DMS53 treated with DMSO at 0.1 percent for 48 hours (cell line): ENCODE results near the gene RSU1.

Experiments
- DNase-seq: peaks from one replicate; lab custom pipeline; 2025; ENCODE audit not compliant: unreplicated experiment; lab: John Stamatoyannopoulos, UW

RSU1 gene

DNA sequence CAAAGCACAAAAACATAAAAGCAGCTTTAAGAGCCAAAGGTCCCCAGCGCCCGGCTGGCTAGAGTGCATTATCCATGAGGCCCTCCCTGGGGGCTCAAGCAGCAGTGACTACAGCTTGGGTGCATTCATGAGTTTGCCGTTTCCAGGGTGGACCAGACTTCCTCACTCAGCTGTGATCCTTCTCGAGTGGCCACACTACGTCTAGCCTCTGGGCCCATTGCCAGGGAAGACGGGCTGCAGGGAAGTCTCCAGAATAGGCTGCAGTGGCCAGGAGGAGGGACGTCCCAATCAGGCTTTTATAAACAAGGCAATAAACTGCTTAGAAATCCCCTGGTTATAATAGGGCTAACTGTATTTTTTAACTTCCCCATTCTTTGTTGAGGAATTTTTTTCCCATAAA, 206.2 kb downstream of the RSU1 start:
- no peak for DNase-seq

DNA sequence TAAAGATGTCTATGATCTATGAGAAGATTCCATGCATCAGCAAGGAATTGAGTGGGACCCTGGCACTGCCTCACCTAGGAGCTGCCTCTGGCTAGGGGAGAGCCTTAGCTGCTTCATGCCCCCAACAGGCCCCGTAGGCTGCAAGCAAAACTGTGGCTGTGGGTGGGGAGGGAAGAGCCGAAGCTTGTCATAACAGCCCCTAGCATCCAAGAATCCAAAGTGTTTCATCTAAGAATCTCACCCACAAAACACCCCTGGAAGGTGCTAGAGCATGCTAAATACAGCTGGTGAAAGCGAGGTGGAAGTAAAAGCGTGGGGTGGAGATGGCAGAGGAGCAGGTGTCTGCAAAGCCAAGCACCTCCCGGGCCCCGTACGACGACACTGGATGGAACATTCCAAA, 208.0 kb downstream of the RSU1 start:
- no peak for DNase-seq

DNA sequence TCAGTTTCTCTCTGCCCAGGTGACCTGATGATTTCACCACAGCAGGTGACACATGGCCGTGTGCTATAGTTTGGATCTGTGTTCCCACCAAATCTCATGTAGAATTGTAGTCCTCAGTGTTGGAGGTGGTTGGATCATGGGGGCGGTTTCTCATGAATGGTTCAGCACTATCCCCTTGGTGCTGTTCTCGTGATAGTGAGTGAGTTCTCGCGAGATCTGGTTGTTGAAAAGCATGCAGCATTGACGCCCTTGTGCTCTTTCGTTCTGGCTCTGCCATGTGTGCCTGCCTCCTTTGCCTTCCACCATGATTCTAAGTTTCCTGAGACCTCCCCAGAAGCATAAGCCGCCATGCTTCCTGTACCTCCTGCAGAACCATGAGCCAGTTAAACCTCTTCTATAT, 210.3 kb downstream of the RSU1 start:
- DNase-seq, result no peak

DNA sequence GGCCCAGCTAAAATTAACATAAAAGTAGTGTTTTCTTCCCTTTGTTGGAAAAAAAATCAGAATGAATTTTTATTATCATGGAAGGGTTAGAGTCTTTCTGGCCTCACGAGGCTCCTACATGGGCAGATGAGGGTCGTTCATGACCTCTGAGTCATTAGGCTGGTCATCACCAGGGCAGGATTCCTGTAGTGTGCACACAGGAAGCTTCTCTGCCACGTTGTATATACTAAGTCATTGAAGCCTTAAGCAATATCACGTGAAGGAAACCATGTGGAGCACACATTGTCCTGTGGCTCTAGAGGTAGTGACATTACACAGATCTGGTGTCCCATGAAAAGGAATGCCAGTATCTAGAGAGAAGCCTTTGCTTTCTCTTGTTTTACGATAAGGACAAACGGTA, 210.8 kb downstream of the RSU1 start:
- DNase-seq, result no peak

DNA sequence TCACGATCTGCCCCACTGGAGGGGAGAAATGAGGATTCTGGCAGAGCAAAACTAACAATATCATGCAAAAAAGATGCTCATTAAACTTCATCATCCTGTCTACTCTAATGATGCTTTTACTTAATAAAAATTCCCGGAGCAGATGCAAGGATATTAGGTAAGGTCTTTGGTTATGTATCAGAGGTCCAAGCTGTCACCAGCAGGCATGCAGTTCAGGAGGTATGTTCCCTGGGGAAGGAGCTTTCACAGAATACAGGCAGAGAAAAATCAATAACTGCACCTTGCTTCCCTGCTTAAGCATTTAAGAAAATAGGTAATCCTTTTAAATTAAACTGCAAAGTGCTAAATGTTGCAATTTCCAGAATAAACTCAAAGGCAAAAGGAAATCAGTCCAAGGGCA, 213.9 kb downstream of the RSU1 start:
- no peak for DNase-seq

DNA sequence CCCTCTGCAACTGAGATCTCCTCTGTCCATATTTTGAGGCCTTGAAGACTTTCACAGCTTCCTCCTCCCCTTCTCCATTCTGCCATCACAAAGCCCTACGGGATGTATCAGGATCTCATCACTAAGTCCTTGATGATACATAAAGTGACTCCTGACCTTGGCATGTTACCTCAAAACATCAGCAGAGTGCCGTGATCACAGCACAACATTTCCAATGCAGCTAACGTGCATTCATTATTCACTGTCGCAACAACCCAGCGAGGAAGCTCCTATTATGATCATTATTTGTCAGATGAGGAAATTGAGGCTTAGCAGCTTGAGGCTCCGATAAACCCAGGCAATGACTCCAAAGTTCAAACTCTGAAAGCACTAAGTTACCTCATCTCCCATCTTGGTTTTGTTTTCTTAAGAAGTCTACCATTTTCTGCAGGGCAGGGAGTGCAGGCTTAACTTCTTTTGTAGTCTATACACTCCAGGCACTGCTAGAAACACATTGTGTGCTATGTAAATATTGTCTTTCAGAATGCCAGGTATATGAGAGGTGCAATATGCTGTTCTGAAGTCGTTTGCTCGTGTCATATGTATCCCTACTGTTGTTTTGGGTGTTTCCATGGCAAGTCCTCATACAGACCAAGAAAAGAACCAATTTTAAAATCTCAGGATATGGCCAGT, 215.0 kb downstream of the RSU1 start:
- peak; percentile 48 for DNase-seq

DNA sequence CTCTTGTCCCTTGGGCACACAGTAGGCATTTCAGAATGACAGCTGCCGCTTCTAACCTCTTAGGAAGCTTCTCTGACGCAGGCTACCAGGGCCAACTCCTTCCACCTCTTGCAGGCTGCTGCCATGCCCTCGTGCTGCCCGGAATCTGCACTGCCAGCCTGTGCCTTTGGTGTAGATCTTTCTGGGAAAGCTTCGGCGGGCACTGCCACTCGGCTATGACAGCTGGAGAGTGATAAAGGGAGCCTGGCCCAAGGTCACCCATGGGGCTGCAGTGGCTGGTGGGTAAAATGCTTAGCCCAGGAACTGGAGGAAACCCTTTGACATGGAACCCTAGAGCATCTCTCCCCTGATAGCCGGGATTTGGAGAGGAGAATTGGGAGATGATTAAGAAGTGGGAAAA, 217.6 kb downstream of the RSU1 start:
- DNase-seq, result no peak

DNA sequence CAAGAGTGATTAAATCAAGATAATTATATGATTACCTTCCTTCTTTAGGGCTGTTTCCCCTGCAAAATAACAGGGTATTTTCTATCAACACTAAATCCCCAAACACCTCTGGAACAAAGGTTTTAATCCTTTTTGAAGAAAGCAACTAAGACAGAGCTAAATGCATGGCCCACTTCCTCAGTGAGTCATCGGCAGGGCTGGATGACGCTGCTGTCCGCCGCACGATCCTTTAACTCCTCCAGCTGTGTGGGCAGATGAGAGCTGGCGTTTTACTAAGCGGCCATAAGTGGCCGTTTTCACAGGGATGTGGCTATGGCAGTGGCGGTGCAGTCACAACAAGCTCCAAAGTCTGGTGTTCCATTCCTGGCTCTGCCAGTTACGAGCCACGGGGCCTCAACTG, 219.6 kb downstream of the RSU1 start:
- DNase-seq, result no peak

DNA sequence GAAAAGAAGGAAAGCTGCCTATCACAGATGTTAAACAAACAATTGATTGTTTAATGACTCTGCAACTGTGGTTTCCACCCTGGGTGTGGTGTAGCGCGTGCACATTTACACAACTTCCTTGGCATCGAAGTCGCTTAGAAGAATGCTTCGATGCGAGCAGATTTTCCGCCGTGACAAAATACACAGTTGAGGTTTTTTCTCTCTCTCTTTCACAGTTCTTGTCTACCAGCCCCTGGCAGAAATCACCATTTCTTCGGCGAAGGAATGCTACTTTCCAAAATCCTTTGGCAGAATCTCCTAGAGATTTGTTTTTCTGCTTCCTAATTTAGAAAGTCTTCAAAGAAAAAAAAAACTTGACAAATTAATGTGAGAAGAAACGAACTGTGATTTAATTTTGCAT, 224.8 kb downstream of the RSU1 start:
- no peak for DNase-seq

DNA sequence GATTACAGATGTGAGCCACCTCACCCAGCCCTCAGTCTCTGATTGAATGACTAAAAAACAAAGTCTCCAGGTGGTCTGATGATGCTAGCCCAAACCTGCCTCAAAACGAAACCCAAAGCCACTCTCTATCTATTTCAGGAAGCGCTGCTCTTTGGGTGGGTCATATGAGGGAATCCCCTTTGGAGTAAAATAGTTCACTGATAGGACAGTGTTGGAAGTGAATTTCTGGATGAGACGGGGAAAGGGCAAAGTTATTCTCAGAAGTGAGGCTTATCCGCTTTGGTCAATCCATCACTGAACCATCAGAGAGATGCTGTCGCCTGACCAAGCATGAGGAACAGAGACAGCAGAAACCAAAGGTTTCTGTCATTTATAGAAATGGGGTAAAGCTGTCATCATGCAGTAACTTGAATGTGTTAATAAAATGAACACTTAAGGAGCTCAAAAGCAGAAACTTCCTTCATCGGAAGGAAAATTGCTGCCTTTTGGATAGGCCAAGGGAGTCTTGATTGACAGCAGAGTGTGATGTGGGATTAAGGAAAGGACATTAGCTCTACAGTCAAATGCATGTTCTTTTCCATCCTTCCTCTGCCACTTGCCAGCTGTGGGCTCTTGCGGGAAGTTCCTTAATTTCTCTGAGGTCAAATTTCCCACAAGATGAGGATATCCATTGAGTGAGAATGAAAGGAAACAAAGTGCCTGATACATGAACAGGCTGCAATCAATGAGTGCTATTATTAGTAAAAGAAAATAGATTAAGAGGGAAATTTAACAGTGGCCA, 230.7 kb downstream of the RSU1 start:
- no peak for DNase-seq

DNA sequence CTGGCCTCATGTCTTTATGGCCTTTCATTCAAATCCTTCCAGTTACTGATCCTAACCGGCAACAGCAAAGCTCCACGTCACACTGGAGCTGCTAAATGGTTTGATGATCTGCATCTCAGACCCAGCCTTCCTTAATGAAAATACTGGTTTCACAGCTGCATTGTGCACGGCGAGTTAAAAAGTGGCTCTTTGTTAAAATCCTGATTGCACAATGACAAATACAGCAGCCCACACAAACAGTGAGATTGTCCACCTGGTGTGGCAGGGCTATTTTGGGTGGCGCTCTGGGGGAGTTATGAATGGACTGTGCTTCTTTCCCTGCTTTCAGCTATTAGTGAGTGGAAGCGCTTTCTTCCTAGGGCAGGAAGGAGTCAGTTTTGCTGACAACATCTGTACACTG, 232.1 kb downstream of the RSU1 start:
- DNase-seq, result no peak

DNA sequence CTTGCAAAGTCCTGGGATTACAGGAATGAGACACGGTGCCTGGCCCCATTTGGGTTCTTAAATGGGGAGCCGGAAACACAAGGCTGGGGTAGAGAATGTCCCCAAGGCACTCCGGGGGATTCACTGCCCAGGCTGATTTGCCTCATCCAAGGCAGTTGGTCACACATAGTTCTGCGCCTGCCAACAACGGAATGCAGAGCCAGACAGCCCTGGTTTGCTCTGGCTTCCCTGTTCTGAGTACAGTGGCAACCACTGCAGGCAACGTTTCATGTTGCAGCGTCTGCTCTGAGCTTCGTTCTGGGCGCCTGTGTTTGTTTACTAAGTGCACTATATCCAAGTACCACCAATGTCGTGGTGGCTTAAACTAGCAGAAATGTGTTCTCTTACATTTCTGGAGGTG, 233.8 kb downstream of the RSU1 start:
- DNase-seq, result no peak

DNA sequence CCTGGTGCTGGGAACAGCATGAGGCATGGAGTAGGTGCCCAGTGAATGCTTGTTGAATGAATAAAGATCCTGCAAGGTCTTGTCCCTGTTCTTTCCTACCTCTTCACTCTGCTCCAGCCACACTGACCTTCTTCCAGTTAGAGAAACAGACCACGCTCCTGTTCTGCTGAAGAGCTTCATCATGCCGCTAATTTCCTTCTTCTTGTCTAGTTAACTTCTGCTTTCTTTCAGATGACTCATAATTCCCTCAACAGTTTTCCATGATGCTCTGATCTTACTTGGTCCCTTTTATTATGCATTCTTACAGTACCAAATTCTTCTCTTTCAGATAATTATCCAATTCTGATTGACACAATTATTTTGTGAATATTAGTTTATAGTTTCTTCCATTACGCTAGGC, 236.0 kb downstream of the RSU1 start:
- DNase-seq, result no peak

DNA sequence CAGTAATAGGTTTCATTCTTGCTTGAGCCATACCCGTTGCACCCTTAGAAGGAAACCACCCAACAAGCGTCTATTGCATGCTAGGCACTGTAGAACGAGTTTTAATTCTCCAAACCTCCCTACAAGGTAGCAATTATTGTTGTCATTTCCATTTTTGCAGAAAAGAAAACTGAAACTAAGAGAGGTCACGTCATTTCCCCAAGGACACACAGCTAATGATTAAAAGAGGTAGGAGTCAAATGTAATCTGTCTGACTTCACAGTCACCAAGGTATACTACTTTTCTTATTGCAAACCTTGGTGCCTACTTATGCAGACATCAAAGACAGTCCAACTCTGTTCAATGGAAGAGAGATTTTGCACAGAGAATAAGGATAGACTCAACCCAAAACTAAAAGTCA, 246.5 kb downstream of the RSU1 start:
- no peak for DNase-seq

DNA sequence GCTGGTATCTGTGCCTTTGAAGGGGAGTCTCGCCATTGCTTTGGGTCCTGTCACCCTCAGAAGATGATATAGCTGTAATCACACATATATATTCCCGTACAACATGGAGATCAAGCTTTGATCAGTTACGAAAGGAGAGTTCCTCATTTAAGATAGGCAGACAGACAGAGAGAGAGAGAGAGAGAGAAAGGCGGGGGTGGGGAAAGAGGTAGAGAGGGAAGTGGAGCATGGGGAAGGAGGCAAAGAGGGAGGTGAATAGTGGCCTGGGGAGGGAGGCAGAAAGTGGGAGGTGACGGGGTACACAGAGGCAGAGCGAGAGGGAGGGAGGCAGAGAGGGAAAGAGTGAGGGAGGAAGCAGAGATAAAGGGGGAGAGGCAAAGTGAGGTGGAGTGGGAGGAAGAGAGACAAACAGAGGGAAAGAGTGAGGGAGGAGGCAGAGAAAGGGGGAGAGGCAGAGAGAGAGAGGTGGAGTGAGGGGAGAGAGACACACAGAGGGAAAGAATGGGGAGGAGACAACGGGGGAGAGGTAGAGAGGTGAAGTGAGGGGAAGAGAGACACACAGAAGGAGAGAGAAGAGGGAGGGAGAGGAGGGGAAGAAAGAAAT, 250.9 kb downstream of the RSU1 start:
- DNase-seq, result no peak

DNA sequence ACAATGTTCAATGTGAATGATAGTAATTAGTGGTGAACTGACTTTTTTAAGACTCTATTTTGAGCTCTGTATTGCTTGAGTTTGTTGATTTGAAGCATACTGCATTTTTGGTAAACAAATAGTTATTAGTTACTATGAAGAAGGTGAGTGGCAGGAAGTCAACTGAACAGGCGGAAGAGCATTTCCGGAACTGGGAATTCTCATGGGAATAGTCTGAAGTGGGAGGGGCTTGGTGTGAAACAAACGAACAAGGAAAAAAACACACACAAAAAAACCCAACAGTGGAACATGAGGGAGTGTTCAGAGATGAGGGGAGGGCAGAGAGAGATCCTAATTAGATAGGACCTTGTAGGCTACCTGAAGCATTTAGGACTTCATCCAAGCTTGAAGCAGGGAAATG, 251.6 kb downstream of the RSU1 start:
- DNase-seq, result no peak

DNA sequence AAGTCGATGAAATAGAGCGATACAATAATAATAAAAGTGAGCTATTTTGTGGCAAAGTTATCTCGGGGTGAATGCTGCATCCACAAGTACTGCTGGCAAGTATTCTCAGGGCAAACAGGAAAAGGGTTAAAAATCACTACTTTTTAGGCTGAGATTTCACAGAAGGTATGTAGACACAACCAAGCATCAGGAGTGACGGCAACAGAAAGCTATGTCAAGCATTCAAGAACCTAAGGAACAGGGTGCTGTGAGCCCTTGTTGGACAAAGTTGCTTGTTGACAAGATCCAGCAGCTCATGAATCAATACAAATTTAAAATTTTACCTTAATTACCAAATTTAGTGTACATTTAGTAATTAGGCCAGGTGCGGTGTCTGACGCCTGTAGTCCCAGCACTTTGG, 254.3 kb downstream of the RSU1 start:
- no peak for DNase-seq

DNA sequence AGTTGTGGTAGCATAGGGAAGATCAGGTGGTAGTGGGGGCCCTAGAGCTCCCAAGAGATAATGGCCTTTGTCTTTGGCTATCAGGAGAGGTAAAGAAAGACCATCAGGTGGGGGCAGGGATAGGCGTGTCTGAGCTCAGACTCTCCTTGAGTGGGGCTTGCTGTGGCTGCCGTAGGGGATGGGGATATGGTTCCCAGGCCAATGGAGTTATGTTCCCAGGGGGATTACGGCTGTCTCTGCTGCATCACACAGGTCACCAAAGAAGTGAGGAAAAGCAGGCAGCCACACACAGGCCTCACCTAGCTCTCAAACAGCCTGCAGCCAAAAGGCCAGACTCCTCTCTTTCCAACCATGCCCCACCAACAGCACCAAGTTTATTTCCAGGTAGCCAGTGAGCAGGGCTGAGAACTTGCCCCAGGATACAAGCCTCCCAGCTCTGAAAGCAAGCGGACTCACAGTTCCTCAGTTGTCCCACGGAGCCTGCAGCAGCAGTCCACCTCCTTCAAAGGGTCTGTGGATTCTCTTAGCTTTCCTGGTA, 257.9 kb downstream of the RSU1 start:
- DNase-seq, result no peak

DNA sequence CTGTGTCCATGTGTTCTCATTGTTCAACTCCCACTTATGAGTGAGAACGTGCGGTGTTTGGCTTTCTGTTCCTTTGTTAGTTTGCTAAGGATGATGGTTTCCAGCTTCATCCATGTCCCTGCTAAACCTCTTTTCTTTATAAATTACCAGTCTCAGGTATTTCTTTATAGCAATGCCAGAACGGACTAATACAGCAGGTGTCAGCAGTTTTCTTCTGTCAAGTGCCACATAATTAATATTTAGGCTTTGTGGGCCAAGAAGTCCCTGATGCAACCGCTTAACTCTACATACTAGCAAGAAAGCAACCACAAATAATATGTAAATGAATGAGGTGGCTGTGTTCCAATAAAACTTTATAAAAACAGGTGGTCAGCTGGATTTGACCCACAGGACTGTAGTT, 269.3 kb downstream of the RSU1 start:
- DNase-seq, result no peak

DNA sequence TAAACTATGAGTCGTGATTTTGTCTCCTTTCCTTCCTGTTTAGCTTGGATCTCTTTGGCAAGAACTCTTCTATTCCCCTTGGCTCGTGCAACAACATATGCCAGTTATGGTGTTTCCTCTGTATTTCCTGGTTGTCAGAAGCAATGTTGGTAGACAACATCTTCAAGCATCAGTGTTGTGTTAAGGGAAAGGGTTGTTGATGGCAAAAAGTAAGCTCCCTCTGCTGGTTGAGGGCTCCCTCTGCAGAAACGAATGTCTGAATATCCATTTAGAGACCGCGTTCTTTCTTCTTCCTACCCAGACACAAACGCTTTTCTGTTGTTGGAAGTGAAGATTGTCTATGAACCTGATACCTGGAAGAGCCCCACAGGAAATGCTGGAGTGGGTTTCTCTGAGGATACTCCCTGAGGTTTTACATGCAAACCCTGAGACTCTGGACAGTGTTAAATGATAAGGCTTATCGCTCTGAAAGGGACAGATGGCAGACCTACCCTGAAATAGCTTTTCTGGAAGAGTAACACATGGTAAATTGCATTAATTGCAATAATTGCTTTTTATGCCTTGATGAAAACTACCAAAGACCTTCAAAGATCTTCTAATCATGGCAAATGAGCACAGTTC, 272.0 kb downstream of the RSU1 start:
- DNase-seq, result peak; percentile 78

DNA sequence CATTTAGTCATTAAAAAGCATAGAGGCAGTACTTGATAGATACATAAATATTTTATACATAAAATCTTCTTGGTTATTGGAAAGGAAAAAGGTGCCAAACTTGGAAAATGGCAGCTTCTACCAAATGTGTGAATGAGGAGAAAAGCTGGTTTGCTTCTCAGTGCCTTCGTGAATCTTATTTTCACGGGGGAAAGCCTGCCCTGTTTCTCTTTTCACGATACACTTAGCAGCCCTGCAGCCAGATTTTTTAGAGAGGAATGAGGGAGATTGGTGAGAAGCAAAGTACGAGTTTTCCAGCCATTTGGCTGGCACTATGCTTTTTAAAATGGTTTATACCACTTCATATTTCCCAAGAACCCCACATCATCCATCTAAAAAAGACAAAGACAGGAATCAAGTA, 272.6 kb downstream of the RSU1 start:
- DNase-seq, result no peak

DNA sequence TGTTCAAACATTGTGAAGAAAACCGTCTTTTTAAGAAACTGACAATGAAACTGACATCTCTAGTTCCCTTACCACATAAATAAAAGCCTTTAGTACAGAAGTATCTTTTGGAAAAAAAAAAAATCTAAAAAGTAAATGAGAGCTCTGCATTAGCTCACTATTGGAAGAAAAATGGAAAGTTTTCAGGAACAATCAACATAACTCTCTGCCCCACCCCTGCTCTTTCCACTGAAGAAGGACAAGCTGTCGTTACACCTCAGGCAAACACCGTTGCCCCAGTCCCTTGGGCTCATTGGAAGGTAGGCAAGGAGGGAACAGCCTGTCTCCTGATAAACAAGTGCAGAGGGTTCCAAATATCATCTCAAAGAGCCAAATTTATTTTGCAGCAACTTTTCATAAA, 273.1 kb downstream of the RSU1 start:
- DNase-seq, result no peak
